HL-60 (cell line): ENCODE data around the gene SLC1A7.

Experiments used
- DNase-seq, 2 experiments: peaks; one replicate each; pipeline ENCODE4 v3.0.0-alpha.2; 2010 to 2020; ENCODE audit warnings: low read depth in 1 of 2, low spot score in 1 of 2
- H3K27ac ChIP-seq: fragments of 250-450 bp; sonication (Bioruptor Pico); replicated peaks from 2 replicates; pipeline ENCODE4 v1.5.1; 2020; ENCODE audit warnings: mild to moderate bottlenecking, moderate library complexity
- H3K27me3 ChIP-seq: fragments of 250-450 bp; sonication (Bioruptor Pico); 2 replicates; pipeline ENCODE4 v1.5.1; 2021; ENCODE audit warnings: mild to moderate bottlenecking, moderate library complexity; ENCODE audit not compliant: insufficient read depth, poor library complexity, severe bottlenecking
- H3K4me3 ChIP-seq: replicated peaks from 2 replicates; pipeline ENCODE4 v1.5.1; 2011; ENCODE audit warnings: mild to moderate bottlenecking, control low read depth, low read length; ENCODE audit not compliant: insufficient read depth
- CTCF ChIP-seq: IDR thresholded peaks from one replicate; pipeline ENCODE4 v1.5.1; 2011; ENCODE audit warnings: low read length, control low read depth, inconsistent platforms; ENCODE audit not compliant: insufficient read depth
- GABPA ChIP-seq: IDR thresholded peaks from 2 replicates; pipeline ENCODE4 v1.6.1; 2012; ENCODE audit warnings: low read depth
- POLR2AphosphoS5 ChIP-seq: IDR thresholded peaks from 2 replicates; pipeline ENCODE4 v1.6.1; 2012; ENCODE audit warnings: low read depth
- SPI1 ChIP-seq: IDR thresholded peaks from 2 replicates; pipeline ENCODE4 v1.6.1; 2012; ENCODE audit warnings: low read depth, mild to moderate bottlenecking, borderline replicate concordance
- TF ChIP-seq, protein P1 (sequence below): IDR thresholded peaks from 2 replicates; pipeline ENCODE4 v1.6.1; 2012; ENCODE audit warnings: low read depth; ENCODE audit not compliant: insufficient replicate concordance

The SLC1A7 gene

GRCh38 chr1:53066488-53066887 lies 76.0 kb downstream of the SLC1A7 start:
- Histone ChIP-seq H3K4me3 (no peak overlapping the region), H3K27me3 (peaks cover 21% of the 10 kb centered on the region), H3K27ac (no peak overlapping the region)
- no peak for DNase-seq
- no peak for TF ChIP-seq GABPA
- TF ChIP-seq SPI1: no peak
- TF ChIP-seq POLR2AphosphoS5: no peak

- DNase-seq: no peak
- Histone ChIP-seq H3K27ac (no peak overlapping the region), H3K27me3 (peaks cover 32% of the 10 kb centered on the region), H3K4me3 (no peak overlapping the region)
- no peak for TF ChIP-seq GABPA
- no peak for TF ChIP-seq POLR2AphosphoS5
- no peak for TF ChIP-seq SPI1
Measured at GRCh38 chr1:53065391-53065790, 77.0 kb downstream of the SLC1A7 start.

DNA sequence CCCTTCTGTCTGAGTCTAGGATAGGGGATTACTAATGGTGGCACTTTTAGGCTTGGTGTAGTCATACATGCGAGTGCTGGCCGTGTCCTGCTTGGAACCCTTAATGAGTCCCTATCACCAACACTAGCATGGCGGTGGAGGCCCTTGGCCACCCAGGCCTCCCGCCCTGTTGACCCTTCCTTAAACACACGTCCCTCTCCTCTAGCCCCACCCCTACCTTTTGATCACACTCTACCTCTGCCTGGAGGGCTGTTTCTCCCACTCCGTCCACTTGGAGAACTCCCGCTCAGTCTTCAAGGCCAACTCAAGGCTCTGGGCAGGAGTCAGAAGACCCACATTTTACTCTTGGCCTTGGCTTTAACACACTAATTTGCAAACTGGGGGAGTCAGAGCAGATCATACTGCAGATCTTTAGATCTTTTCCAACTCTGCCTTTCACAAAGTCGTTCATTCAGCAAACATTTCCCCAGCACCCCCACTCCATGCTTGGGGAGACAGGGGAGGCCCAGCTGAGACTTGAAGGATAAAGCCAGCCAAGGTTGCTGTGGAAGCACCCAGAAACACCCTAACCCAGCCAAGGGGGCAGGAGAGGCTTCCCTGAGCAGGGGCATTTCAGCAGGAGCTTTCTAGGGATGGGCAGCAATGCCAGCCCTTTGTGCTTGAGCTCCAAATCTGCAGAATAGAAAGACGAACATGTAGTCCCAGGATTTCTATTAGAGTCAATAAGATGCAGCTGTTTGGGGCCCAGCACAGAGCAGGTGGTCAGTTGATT lies 78.5 kb downstream of the SLC1A7 start:
- Histone ChIP-seq H3K27ac (no peak overlapping the region), H3K27me3 (peaks cover 46% of the 10 kb centered on the region), H3K4me3 (no peak overlapping the region)
- DNase-seq: no peak
- TF ChIP-seq SPI1: no peak
- no peak for TF ChIP-seq GABPA
- no peak for TF ChIP-seq CTCF
- TF ChIP-seq POLR2AphosphoS5: no peak
- TF ChIP-seq, protein P1, sequence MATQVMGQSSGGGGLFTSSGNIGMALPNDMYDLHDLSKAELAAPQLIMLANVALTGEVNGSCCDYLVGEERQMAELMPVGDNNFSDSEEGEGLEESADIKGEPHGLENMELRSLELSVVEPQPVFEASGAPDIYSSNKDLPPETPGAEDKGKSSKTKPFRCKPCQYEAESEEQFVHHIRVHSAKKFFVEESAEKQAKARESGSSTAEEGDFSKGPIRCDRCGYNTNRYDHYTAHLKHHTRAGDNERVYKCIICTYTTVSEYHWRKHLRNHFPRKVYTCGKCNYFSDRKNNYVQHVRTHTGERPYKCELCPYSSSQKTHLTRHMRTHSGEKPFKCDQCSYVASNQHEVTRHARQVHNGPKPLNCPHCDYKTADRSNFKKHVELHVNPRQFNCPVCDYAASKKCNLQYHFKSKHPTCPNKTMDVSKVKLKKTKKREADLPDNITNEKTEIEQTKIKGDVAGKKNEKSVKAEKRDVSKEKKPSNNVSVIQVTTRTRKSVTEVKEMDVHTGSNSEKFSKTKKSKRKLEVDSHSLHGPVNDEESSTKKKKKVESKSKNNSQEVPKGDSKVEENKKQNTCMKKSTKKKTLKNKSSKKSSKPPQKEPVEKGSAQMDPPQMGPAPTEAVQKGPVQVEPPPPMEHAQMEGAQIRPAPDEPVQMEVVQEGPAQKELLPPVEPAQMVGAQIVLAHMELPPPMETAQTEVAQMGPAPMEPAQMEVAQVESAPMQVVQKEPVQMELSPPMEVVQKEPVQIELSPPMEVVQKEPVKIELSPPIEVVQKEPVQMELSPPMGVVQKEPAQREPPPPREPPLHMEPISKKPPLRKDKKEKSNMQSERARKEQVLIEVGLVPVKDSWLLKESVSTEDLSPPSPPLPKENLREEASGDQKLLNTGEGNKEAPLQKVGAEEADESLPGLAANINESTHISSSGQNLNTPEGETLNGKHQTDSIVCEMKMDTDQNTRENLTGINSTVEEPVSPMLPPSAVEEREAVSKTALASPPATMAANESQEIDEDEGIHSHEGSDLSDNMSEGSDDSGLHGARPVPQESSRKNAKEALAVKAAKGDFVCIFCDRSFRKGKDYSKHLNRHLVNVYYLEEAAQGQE: no peak

DNA sequence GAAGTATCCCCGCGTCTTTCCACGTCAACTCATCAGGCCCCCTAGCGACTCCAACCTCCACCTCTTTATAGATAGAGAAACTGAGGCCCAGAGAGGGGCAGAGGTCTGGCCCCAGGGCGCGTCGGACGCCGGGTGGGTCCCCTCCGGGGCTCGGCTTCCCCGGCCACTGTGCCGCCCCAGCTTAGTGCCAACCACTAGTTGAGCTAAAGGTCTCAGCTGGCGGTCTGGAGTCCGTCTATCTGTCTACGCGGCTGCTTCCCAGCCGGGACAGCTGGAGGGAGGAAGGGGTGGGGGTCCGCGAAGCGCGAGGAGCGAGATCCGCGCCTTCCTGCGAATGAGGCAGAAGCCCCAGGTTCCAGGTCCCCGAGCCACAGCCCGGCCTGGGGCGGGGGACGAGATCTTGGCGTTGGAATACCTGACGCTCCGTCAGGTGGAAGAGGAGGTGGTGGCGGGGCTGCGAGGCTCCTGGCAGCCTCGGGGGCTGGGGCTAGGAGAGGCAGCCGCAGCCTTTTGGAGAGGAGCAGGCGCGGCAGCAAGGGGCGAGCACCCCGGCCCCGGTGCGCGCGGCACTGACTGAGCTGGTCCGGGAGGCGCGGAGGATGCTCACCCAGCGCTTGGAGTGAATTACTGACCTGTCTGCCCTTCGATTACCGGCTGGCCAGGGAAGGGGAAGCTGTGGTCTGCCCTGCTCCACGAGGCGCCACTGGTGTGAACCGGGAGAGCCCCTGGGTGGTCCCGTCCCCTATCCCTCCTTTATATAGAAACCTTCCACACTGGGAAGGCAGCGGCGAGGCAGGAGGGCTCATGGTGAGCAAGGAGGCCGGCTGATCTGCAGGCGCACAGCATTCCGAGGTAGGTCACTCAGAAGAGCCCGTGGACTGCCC lies 79.5 kb downstream of the SLC1A7 start:
- no peak overlapping the region for H3K4me3 ChIP-seq
- TF ChIP-seq, protein P1: no peak
- no peak for TF ChIP-seq POLR2AphosphoS5
- TF ChIP-seq CTCF: no peak
- TF ChIP-seq SPI1: no peak
- no peak for TF ChIP-seq GABPA
- H3K27ac ChIP-seq: no peak overlapping the region
- no peak for DNase-seq
- peaks cover 51% of the 10 kb centered on the region for H3K27me3 ChIP-seq
